K562 (cell line): ENCODE data around the gene TMIGD2. TPM values are rescaled to one million over a fixed set of nuclear protein-coding genes. Genes with fewer than 3 reads are reported as not detected.

ENCODE experiments used
- ATAC-seq: fragments of 200-7000 bp; cut with Tn5 transposase; 3 replicates; pipeline ENCODE4 v1.9.1; 2020; ENCODE audit warnings: moderate library complexity
- BruUV-seq: library from RNA; stranded (reverse); fragments of 400-500 nt; replicated peaks from 2 replicates; lab custom pipeline; 2021; lab: Mats Ljungman, UMichigan
- CTCF ChIA-PET: fragments of 300-600 bp; formaldehyde crosslinking; extraction: SDS; loops from one replicate; lab custom pipeline; 2021; ENCODE audit warnings: low intra/inter-chr PET ratio; lab: Yijun Ruan, JAX
- POLR2A ChIA-PET: fragments of 300-600, 350-650 bp; sonication (Branson Sonifier 250); formaldehyde crosslinking; extraction: SDS; loops from one replicate; lab custom pipeline; 2021; ENCODE audit warnings: antibody characterized with exemption, inconsistent platforms; lab: Yijun Ruan, JAX
- DNase-seq, 4 experiments: peaks; one replicate each; pipeline versions ENCODE4 v3.0.0 to v3.0.0-alpha.2; 2011 to 2018; ENCODE audit warnings: low spot score in 3 of 4, mixed read lengths in 3 of 4; ENCODE audit errors: extremely low read depth in 1 of 4
- FAIRE-seq: peaks from 2 replicates; lab custom pipeline; 2011; peaks lifted over from hg19 to GRCh38; lab: Jason Lieb, UNC
- H2AFZ ChIP-seq: 2 replicates; pipeline ENCODE4 v1.6.0; 2011; ENCODE audit warnings: low read depth, low read length, control low read depth, inconsistent platforms
- H3K27ac ChIP-seq: fragments of 200-600 bp; 3 replicates; pipeline ENCODE4 v1.8.0; 2011; ENCODE audit warnings: low read depth, mild to moderate bottlenecking, control low read depth, inconsistent platforms, low read length, moderate library complexity, mixed read lengths; ENCODE audit errors: extremely low read depth
- H3K27me3 ChIP-seq, 2 experiments: fragments of 300-600 bp in 1 of 2; 2 replicates in 1 of 2; 3 replicates in 1 of 2; pipeline versions ENCODE4 v1.6.0 to v1.8.0; 2011; ENCODE audit warnings: inconsistent platforms in 2 of 2, low read length in 2 of 2, mild to moderate bottlenecking in 1 of 2, mixed read lengths in 1 of 2, moderate library complexity in 1 of 2; ENCODE audit not compliant: control insufficient read depth in 2 of 2, insufficient read depth in 2 of 2
- H3K36me3 ChIP-seq: fragments of 300-600 bp; 3 replicates; pipeline ENCODE4 v1.8.0; 2011; ENCODE audit warnings: mild to moderate bottlenecking, low read length, inconsistent platforms; ENCODE audit not compliant: control insufficient read depth, insufficient read depth
- H3K4me1 ChIP-seq, 2 experiments: fragments of 200-600 bp in 1 of 2; replicated peaks in 1 of 2; 2 replicates in 1 of 2; 3 replicates in 1 of 2; pipeline versions ENCODE4 v1.5.1 to v1.8.0; 2011; ENCODE audit warnings: inconsistent platforms in 2 of 2, low read length in 2 of 2, mild to moderate bottlenecking in 1 of 2, mixed read lengths in 1 of 2, moderate library complexity in 1 of 2; ENCODE audit not compliant: control insufficient read depth in 2 of 2, insufficient read depth in 2 of 2
- H3K4me2 ChIP-seq: 2 replicates; pipeline ENCODE4 v1.6.1; 2011; ENCODE audit warnings: low read length, control low read depth, inconsistent platforms, mixed read lengths; ENCODE audit not compliant: insufficient read depth
- H3K4me3 ChIP-seq: fragments of 200-600 bp; sonication (generic), shearing (Covaris generic); 2 replicates; pipeline ENCODE4 v1.5.1; 2016; ENCODE audit warnings: control low read depth, inconsistent platforms
- H3K79me2 ChIP-seq: fragments of 200-600 bp; 3 replicates; pipeline ENCODE4 v1.8.0; 2011; ENCODE audit warnings: low read length, inconsistent platforms; ENCODE audit not compliant: control insufficient read depth, insufficient read depth
- H3K9ac ChIP-seq, 2 experiments: 2 replicates each; pipeline versions ENCODE4 v1.6.0 to v1.6.1; 2011; ENCODE audit warnings: low read depth in 2 of 2, low read length in 2 of 2, control low read depth in 1 of 2, inconsistent platforms in 1 of 2, mild to moderate bottlenecking in 1 of 2, mixed read lengths in 1 of 2; ENCODE audit not compliant: insufficient read depth in 1 of 2
- H3K9me1 ChIP-seq: one replicate; pipeline ENCODE4 v1.6.0; 2011; ENCODE audit warnings: inconsistent platforms, mild to moderate bottlenecking, low read length, moderate library complexity; ENCODE audit not compliant: control insufficient read depth, insufficient read depth
- H3K9me3 ChIP-seq: replicated peaks from 2 replicates; pipeline ENCODE4 v1.5.1; 2011; ENCODE audit warnings: low read depth, low read length, inconsistent platforms; ENCODE audit not compliant: control insufficient read depth, insufficient read depth
- H4K20me1 ChIP-seq: replicated peaks from 2 replicates; pipeline ENCODE4 v1.6.1; 2011; ENCODE audit warnings: low read length, inconsistent platforms, mixed read lengths; ENCODE audit not compliant: control insufficient read depth, insufficient read depth
- EHMT2 ChIP-seq: fragments of 450-650 bp; IDR thresholded peaks from 2 replicates; pipeline ENCODE4 v1.6.1; 2018; ENCODE audit warnings: antibody characterized with exemption
- EP300 ChIP-seq: IDR thresholded peaks from 2 replicates; pipeline ENCODE4 v1.6.1; 2012; ENCODE audit warnings: low read length, improper control_type of control experiment
- FOSL1 ChIP-seq: fragments of 200-800 bp; sonication (Bioruptor generic); conservative IDR thresholded peaks from 2 replicates; pipeline ENCODE4 v1.6.1; 2016; ENCODE audit warnings: missing genetic modification characterization, missing compliant biosample characterization
- FOXJ2 ChIP-seq: fragments of 200-800 bp; sonication (Bioruptor generic); IDR thresholded peaks from 2 replicates; pipeline ENCODE4 v1.6.1; 2016; ENCODE audit warnings: missing genetic modification characterization, missing compliant biosample characterization
- FOXP1 ChIP-seq: sonication (generic); formaldehyde crosslinking; IDR thresholded peaks from 2 replicates; pipeline ENCODE4 v1.8.0; 2022; ENCODE audit warnings: mild to moderate bottlenecking, missing genetic modification reagents
- JUN ChIP-seq, 2 experiments: sonication (generic) in 1 of 2; formaldehyde crosslinking in 1 of 2; IDR thresholded peaks; 2 replicates each; pipeline versions ENCODE4 v1.6.1 to v1.8.0; 2012 to 2022; ENCODE audit warnings: borderline replicate concordance in 2 of 2, mild to moderate bottlenecking in 2 of 2, improper control_type of control experiment in 1 of 2, low read depth in 1 of 2, low read length in 1 of 2, missing genetic modification reagents in 1 of 2
- KAT8 ChIP-seq: fragments of 450-650 bp; IDR thresholded peaks from 2 replicates; pipeline ENCODE4 v1.6.1; 2016; ENCODE audit warnings: low read depth, mild to moderate bottlenecking
- NCOA6 ChIP-seq: fragments of 450-650 bp; IDR thresholded peaks from 2 replicates; pipeline ENCODE4 v1.6.1; 2017; ENCODE audit warnings: mild to moderate bottlenecking
- SOX6 ChIP-seq: fragments of 450-650 bp; IDR thresholded peaks from 2 replicates; pipeline ENCODE4 v1.6.1; 2014; ENCODE audit warnings: mild to moderate bottlenecking
- STAT6 ChIP-seq: sonication (generic); formaldehyde crosslinking; IDR thresholded peaks from 2 replicates; pipeline ENCODE4 v1.8.1; 2023; ENCODE audit warnings: mild to moderate bottlenecking, missing genetic modification reagents
- TBL1XR1 ChIP-seq, 2 experiments: IDR thresholded peaks; 2 replicates each; pipeline ENCODE4 v1.6.1; 2012; ENCODE audit warnings: improper control_type of control experiment in 2 of 2, low read length in 2 of 2, mild to moderate bottlenecking in 1 of 2
- TFAP4 ChIP-seq: sonication (generic); formaldehyde crosslinking; IDR thresholded peaks from 2 replicates; pipeline ENCODE4 v1.8.0; 2022; ENCODE audit warnings: missing genetic modification reagents, mild to moderate bottlenecking, moderate library complexity, borderline replicate concordance
- ZC3H8 ChIP-seq: fragments of 450-650 bp; IDR thresholded peaks from 2 replicates; pipeline ENCODE4 v1.6.1; 2017
- ZNF41 ChIP-seq: fragments of 250-450 bp; sonication (Bioruptor Pico); conservative IDR thresholded peaks from 2 replicates; pipeline ENCODE4 v1.4.0; 2020; ENCODE audit warnings: mild to moderate bottlenecking
- ZNF583 ChIP-seq: fragments of 250-450 bp; sonication (Bioruptor Pico); IDR thresholded peaks from 2 replicates; pipeline ENCODE4 v1.4.0; 2020
- WGBS: fragments of 100-300 bp; shearing (Covaris generic); methylation state at CpG from one replicate; pipeline ENCODE4 v1.1.6; 2016; ENCODE audit warnings: low coverage, mixed read lengths; ENCODE audit not compliant: insufficient coverage; ENCODE audit errors: missing lambda C conversion rate; 5-methylcytosine and 5-hydroxymethylcytosine counted together
- in situ Hi-C: fragments of 300-500 bp; cut with MboI; formaldehyde crosslinking; loops from 4 replicates; pipeline ENCODE4 v1.15.0; 2018; ENCODE audit warnings: inconsistent platforms, mixed read lengths
- intact Hi-C: fragments of 100-400 bp; cut with micrococcal nuclease; formaldehyde crosslinking; loops from 2 replicates; pipeline ENCODE4 v1.14.2; 2022
- polyA plus RNA-seq, 8 experiments: library from polyadenylated mRNA; depleted of rRNA in 4 of 8; stranded (reverse) in 5 of 8; unstranded in 3 of 8; fragments of >200 nt; fragmentation: Nextera tagmentation in 2 of 8; fragmentation: Illumina TruSeq in 1 of 8; extraction: Ambion mirVana in 2 of 8; extraction: Trizol in 1 of 8; gene quantifications; 2 replicates each; pipeline versions ENCODE4 v1.2.1 to v1.2.3, GENCODE V29; 2011 to 2014; ENCODE audit warnings: inconsistent platforms in 1 of 8, missing spikeins in 1 of 8
- total RNA-seq, 7 experiments: library from RNA; depleted of rRNA in 6 of 7; stranded (reverse); fragments of >200 nt in 6 of 7; fragmentation: Illumina TruSeq in 2 of 7; extraction: Trizol in 2 of 7; gene quantifications; 2 replicates each; pipeline versions ENCODE4 v1.2.1 to v1.2.3, GENCODE V29; 2011 to 2021; ENCODE audit warnings: low replicate concordance in 1 of 7
- TF ChIP-seq, protein P1 (sequence below): fragments of 250-450 bp; sonication (Bioruptor Pico); IDR thresholded peaks from 2 replicates; pipeline ENCODE4 v1.8.0; 2021; ENCODE audit warnings: borderline replicate concordance, mild to moderate bottlenecking, moderate library complexity; ENCODE audit not compliant: poor library complexity, severe bottlenecking
- TF ChIP-seq, protein P2 (sequence below), 2 experiments: fragments of 450-650 bp in 1 of 2; IDR thresholded peaks; 2 replicates each; pipeline ENCODE4 v1.6.1; 2011 to 2017; ENCODE audit warnings: low read depth in 2 of 2, antibody characterized with exemption in 1 of 2, borderline replicate concordance in 1 of 2, low read length in 1 of 2, mild to moderate bottlenecking in 1 of 2, mixed read lengths in 1 of 2; ENCODE audit not compliant: control insufficient read depth in 1 of 2

TMIGD2 gene
- total and polyA plus RNA-seq, 9 of the 15 experiments (the other 6 are each of a cell fraction or from before 2014, with no cell fraction given) = not detected

GRCh38 chr19:4318460-4318859 is 16.3 kb upstream of the TMIGD2 start:
- Histone ChIP-seq H3K27me3 (no peaks in the 10 kb centered on the region), H3K9ac (0 out of 4 replicates have a peak overlapping the region, but pooled peaks of 1 of the 2 experiments have one; percentile 66), H3K36me3 (no peaks in the 10 kb centered on the region), H3K4me2 (no peak overlapping the region), H3K79me2 (no peaks in the 10 kb centered on the region), H3K4me3 (no peak overlapping the region), H3K9me1 (no peaks in the 10 kb centered on the region), H3K4me1 (peaks cover 0 to 17% of the 10 kb centered on the region in 2 experiments; a peak in 3 of 5 replicates), H3K9me3 (peaks cover 4% of the 10 kb centered on the region; the same call in 1 of the 2 replicates), H2AFZ (no peak overlapping the region), H4K20me1 (no peaks in the 10 kb centered on the region), H3K27ac (no peak overlapping the region)
- DNase-seq (no peak), ATAC-seq (no peak), FAIRE-seq (no peak)
- 66% methylated on average over 2 of the region's 7 CpGs for WGBS
- ChIA-PET CTCF (no interaction called here), POLR2A (no interaction called here)
- in situ Hi-C loops (no loop called here), intact Hi-C loops (no loop called here)
- no TSS peak for BruUV-seq
- TF ChIP-seq SOX6 = no peak
- TF ChIP-seq FOXJ2 (tag) = no peak
- TF ChIP-seq, protein P1, sequence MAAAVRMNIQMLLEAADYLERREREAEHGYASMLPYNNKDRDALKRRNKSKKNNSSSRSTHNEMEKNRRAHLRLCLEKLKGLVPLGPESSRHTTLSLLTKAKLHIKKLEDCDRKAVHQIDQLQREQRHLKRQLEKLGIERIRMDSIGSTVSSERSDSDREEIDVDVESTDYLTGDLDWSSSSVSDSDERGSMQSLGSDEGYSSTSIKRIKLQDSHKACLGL (CRISPR knock-in tag) = no peak
- TF ChIP-seq ZNF41 (CRISPR knock-in tag) = no peak
- TF ChIP-seq TFAP4 (CRISPR knock-in tag) = no peak
- no peak for TF ChIP-seq EP300
- TF ChIP-seq EHMT2 = no peak
- TF ChIP-seq, protein P2, sequence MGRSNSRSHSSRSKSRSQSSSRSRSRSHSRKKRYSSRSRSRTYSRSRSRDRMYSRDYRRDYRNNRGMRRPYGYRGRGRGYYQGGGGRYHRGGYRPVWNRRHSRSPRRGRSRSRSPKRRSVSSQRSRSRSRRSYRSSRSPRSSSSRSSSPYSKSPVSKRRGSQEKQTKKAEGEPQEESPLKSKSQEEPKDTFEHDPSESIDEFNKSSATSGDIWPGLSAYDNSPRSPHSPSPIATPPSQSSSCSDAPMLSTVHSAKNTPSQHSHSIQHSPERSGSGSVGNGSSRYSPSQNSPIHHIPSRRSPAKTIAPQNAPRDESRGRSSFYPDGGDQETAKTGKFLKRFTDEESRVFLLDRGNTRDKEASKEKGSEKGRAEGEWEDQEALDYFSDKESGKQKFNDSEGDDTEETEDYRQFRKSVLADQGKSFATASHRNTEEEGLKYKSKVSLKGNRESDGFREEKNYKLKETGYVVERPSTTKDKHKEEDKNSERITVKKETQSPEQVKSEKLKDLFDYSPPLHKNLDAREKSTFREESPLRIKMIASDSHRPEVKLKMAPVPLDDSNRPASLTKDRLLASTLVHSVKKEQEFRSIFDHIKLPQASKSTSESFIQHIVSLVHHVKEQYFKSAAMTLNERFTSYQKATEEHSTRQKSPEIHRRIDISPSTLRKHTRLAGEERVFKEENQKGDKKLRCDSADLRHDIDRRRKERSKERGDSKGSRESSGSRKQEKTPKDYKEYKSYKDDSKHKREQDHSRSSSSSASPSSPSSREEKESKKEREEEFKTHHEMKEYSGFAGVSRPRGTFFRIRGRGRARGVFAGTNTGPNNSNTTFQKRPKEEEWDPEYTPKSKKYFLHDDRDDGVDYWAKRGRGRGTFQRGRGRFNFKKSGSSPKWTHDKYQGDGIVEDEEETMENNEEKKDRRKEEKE (IDR thresholded peaks at IDR 0.05; ENCODE audit: borderline replicate concordance in 1 of 2, control insufficient read depth in 1 of 2, low read depth in 2 of 2, low read length in 1 of 2) = no peak
- TF ChIP-seq ZC3H8 = no peak
- TF ChIP-seq TBL1XR1 (IDR thresholded peaks at IDR 0.05; ENCODE audit: low read length in 2 of 2) = no peak
- TF ChIP-seq FOXP1 (CRISPR knock-in tag) = no peak
- TF ChIP-seq STAT6 = no peak
- no peak for TF ChIP-seq FOSL1 (tag)
- no peak for TF ChIP-seq ZNF583
- no peak for TF ChIP-seq NCOA6
- TF ChIP-seq JUN (IDR thresholded peaks at IDR 0.05; ENCODE audit: borderline replicate concordance, low read depth, low read length) = no peak
- TF ChIP-seq JUN (CRISPR knock-in tag; IDR thresholded peaks at IDR 0.05; ENCODE audit: borderline replicate concordance) = no peak
- no peak for TF ChIP-seq KAT8
